ENCODE data around the gene RIF1. TPM values are rescaled to one million over a fixed set of nuclear protein-coding genes. Genes with fewer than 3 reads are reported as not detected.

The RIF1 gene
- total and polyA plus RNA-seq, 9 of the 15 experiments (the other 6 are each of a cell fraction or from before 2014, with no cell fraction given) = 11.0 to 109 (median 44.2) TPM

GRCh38 chr2:151438506-151438905, 28.8 kb downstream of the RIF1 start:
- H3K79me2 ChIP-seq (ENCODE audit: control insufficient read depth, insufficient read depth, low read length) = no peaks in the 10 kb centered on the region
- H3K27ac ChIP-seq (ENCODE audit: extremely low read depth, low read depth, low read length) = no peak overlapping the region
- H3K36me3 ChIP-seq (ENCODE audit: control insufficient read depth, insufficient read depth, low read length) = peaks cover 95% of the 10 kb centered on the region
- no peak overlapping the region for H3K4me3 ChIP-seq
- no peaks in the 10 kb centered on the region for H3K9me1 ChIP-seq (ENCODE audit: control insufficient read depth, insufficient read depth, low read length)
- FAIRE-seq (no peak), DNase-seq (ENCODE audit: extremely low read depth in 1 of 4, low spot score in 3 of 4) (no peak), ATAC-seq (no peak)
- H3K27me3 ChIP-seq (ENCODE audit: control insufficient read depth in 2 of 2, insufficient read depth in 2 of 2, low read length in 2 of 2) = no peaks in the 10 kb centered on the region
- H3K9me3 ChIP-seq (replicated peaks; ENCODE audit: control insufficient read depth, insufficient read depth, low read depth, low read length) = no peaks in the 10 kb centered on the region
- no TSS peak for BruUV-seq (replicated peaks)
- no peak overlapping the region for H3K4me2 ChIP-seq (ENCODE audit: insufficient read depth, low read length)
- in situ Hi-C loops (cut with MboI) = no loop called here
- ChIA-PET POLR2A (no interaction called here), CTCF (ENCODE audit: low intra/inter-chr PET ratio) (no interaction called here)
- no peak overlapping the region for H3K9ac ChIP-seq (ENCODE audit: insufficient read depth in 1 of 2, low read depth in 2 of 2, low read length in 2 of 2)
- 86% methylated on average over 4 of the region's 4 CpGs for WGBS (ENCODE audit: insufficient coverage, low coverage, missing lambda C conversion rate)
- no peaks in the 10 kb centered on the region for H3K4me1 ChIP-seq (replicated peaks in 1 of 2; ENCODE audit: control insufficient read depth in 2 of 2, insufficient read depth in 2 of 2, low read length in 2 of 2)
- intact Hi-C loops (cut with micrococcal nuclease) = no loop called here
- no peaks in the 10 kb centered on the region for H4K20me1 ChIP-seq (replicated peaks; ENCODE audit: control insufficient read depth, insufficient read depth, low read length)
- no peak overlapping the region for H2AFZ ChIP-seq (ENCODE audit: low read depth, low read length)
- TF ChIP-seq OTX1 (CRISPR knock-in tag; IDR thresholded peaks at IDR 0.05) (no peak), ZMIZ1 (IDR thresholded peaks at IDR 0.05; ENCODE audit: low read depth in 2 of 2, low read length in 2 of 2) (no peak), ZNF778 (CRISPR knock-in tag; IDR thresholded peaks at IDR 0.05) (no peak), MGA (IDR thresholded peaks at IDR 0.05) (no peak), SRSF7 (optimal IDR thresholded peaks at IDR 0.05; ENCODE audit: low read depth, low read length) (no peak), TAF1 (IDR thresholded peaks at IDR 0.05; ENCODE audit: control insufficient read depth, extremely low read depth, insufficient read depth, low read length, severe bottlenecking) (no peak), TAF7 (tag; IDR thresholded peaks at IDR 0.05) (no peak), CBX1 (IDR thresholded peaks at IDR 0.05; ENCODE audit: low read depth) (no peak)

Data from K562 (cell line).